NT2/D1 (cell line): ENCODE data around the gene OR1B1.
"Not testable (repeated sequence)": the region's sequence is repeated elsewhere in the genome, so short reads cannot be mapped to it uniquely, and the experiment has no call there.

Experiments
- DNase-seq: peaks from one replicate; pipeline ENCODE4 v3.0.0-alpha.2; 2011; ENCODE audit warnings: low read depth, low spot score
- H3K27me3 ChIP-seq: 2 replicates; pipeline ENCODE4 v1.6.0; 2011; ENCODE audit warnings: mild to moderate bottlenecking; ENCODE audit not compliant: insufficient read length, insufficient read depth
- H3K36me3 ChIP-seq: 2 replicates; pipeline ENCODE4 v1.6.1; 2011; ENCODE audit warnings: mild to moderate bottlenecking, low read length, mixed read lengths; ENCODE audit not compliant: insufficient read depth, insufficient read length
- H3K4me1 ChIP-seq: 2 replicates; pipeline ENCODE4 v1.5.1; 2011; ENCODE audit not compliant: insufficient read depth, insufficient read length
- H3K4me3 ChIP-seq: 2 replicates; pipeline ENCODE4 v1.5.1; 2011; ENCODE audit warnings: low read depth; ENCODE audit not compliant: insufficient read length
- H3K9ac ChIP-seq: 2 replicates; pipeline ENCODE4 v1.6.0; 2011; ENCODE audit warnings: low read depth; ENCODE audit not compliant: insufficient read length
- H3K9me3 ChIP-seq: 2 replicates; pipeline ENCODE4 v1.5.1; 2011; ENCODE audit warnings: mild to moderate bottlenecking, low read length; ENCODE audit not compliant: insufficient read depth
- SUZ12 ChIP-seq: IDR thresholded peaks from 2 replicates; pipeline ENCODE4 v1.6.1; 2011; ENCODE audit not compliant: insufficient read length, insufficient read depth; ENCODE audit errors: extremely low read depth
- YY1 ChIP-seq: IDR thresholded peaks from 2 replicates; pipeline ENCODE4 v1.6.1; 2011; ENCODE audit not compliant: insufficient read length, insufficient read depth
- ZNF274 ChIP-seq: IDR thresholded peaks from 2 replicates; pipeline ENCODE4 v1.6.1; 2011; ENCODE audit warnings: mild to moderate bottlenecking, low read depth, low read length

The OR1B1 gene

GRCh38 chr9:122614362-122614761, 43.1 kb downstream of the OR1B1 start, which contains the start of gene OR1Q1:
TSS of gene OR1Q1 (plus strand) at chr9:122614738. CDS start at chr9:122614738, 0 bp downstream.
- no peak within 1 kb of the TSS for H3K4me3 ChIP-seq
- no peaks in the 10 kb centered on the region for H3K27me3 ChIP-seq
- TF ChIP-seq ZNF274 (no peak), SUZ12 (no peak), YY1 (no peak)
- H3K9ac ChIP-seq: no peak within 1 kb of the TSS
- H3K4me1 ChIP-seq: no peaks in the 10 kb centered on the region
- no peak for DNase-seq
- no peaks in the 10 kb centered on the region for H3K36me3 ChIP-seq
- no peaks in the 10 kb centered on the region for H3K9me3 ChIP-seq

GRCh38 chr9:122609804-122610203, 47.6 kb downstream of the OR1B1 start:
- no peaks in the 10 kb centered on the region for H3K36me3 ChIP-seq
- no peak overlapping the region for H3K4me3 ChIP-seq
- no peak overlapping the region for H3K9ac ChIP-seq
- H3K27me3 ChIP-seq: no peaks in the 10 kb centered on the region
- DNase-seq: no peak
- no peak for TF ChIP-seq ZNF274
- TF ChIP-seq SUZ12: no peak
- no peak for TF ChIP-seq YY1
- no peaks in the 10 kb centered on the region for H3K9me3 ChIP-seq
- H3K4me1 ChIP-seq: no peaks in the 10 kb centered on the region

GRCh38 chr9:122606587-122606986, 50.8 kb downstream of the OR1B1 start:
- H3K9ac ChIP-seq: no peak overlapping the region
- no peak overlapping the region for H3K4me3 ChIP-seq
- no peak for DNase-seq
- H3K27me3 ChIP-seq: no peaks in the 10 kb centered on the region
- H3K4me1 ChIP-seq: no peaks in the 10 kb centered on the region
- TF ChIP-seq ZNF274 (no peak), YY1 (no peak), SUZ12 (no peak)
- H3K9me3 ChIP-seq: peaks cover 6% of the 10 kb centered on the region; the same call in 1 of the 2 replicates
- H3K36me3 ChIP-seq: no peaks in the 10 kb centered on the region

- TF ChIP-seq SUZ12: no peak
- TF ChIP-seq ZNF274: no peak
- no peak for TF ChIP-seq YY1
Measured at GRCh38 chr9:122605691-122606090, 51.7 kb downstream of the OR1B1 start.

GRCh38 chr9:122583284-122583683, 74.1 kb downstream of the OR1B1 start, which contains the start of gene OR1L8:
TSS of gene OR1L8 (minus strand) at chr9:122583384. CDS start at chr9:122568477, 14,907 bp downstream.
- DNase-seq, H3K4me1 ChIP-seq, H3K27me3 ChIP-seq, H3K9ac ChIP-seq, H3K9me3 ChIP-seq, H3K4me3 ChIP-seq, H3K36me3 ChIP-seq: not testable (repeated sequence)

More at GRCh38 chr9:122605691-122606090, 51.7 kb downstream of the OR1B1 start:
- Histone ChIP-seq H3K4me3 (no peak overlapping the region), H3K4me1 (no peaks in the 10 kb centered on the region), H3K36me3 (no peaks in the 10 kb centered on the region), H3K9ac (no peak overlapping the region), H3K9me3 (peaks cover 7% of the 10 kb centered on the region; the same call in 1 of the 2 replicates), H3K27me3 (no peaks in the 10 kb centered on the region)
- DNase-seq: no peak

- no peaks in the 10 kb centered on the region for H3K36me3 ChIP-seq
- no peaks in the 10 kb centered on the region; the same call in 1 of the 2 replicates for H3K9me3 ChIP-seq
Measured at GRCh38 chr9:122580360-122580759, 77.1 kb downstream of the OR1B1 start.

GRCh38 chr9:122579874-122580273, 77.6 kb downstream of the OR1B1 start:
- no peaks in the 10 kb centered on the region for H3K4me1 ChIP-seq
- H3K4me3 ChIP-seq: no peak overlapping the region
- H3K9me3 ChIP-seq: no peaks in the 10 kb centered on the region; the same call in 1 of the 2 replicates
- no peaks in the 10 kb centered on the region for H3K36me3 ChIP-seq
- H3K27me3 ChIP-seq: no peaks in the 10 kb centered on the region
- no peak for DNase-seq
- H3K9ac ChIP-seq: no peak overlapping the region
- TF ChIP-seq SUZ12: no peak
- TF ChIP-seq ZNF274: no peak
- TF ChIP-seq YY1: no peak

More at GRCh38 chr9:122580360-122580759, 77.1 kb downstream of the OR1B1 start:
- Histone ChIP-seq H3K4me1 (no peaks in the 10 kb centered on the region), H3K9ac (no peak overlapping the region), H3K4me3 (no peak overlapping the region), H3K27me3 (no peaks in the 10 kb centered on the region)
- no peak for TF ChIP-seq ZNF274
- TF ChIP-seq SUZ12: no peak
- TF ChIP-seq YY1: no peak
- no peak for DNase-seq
